ENCODE data around the gene CFL2. TPM values are rescaled to one million over a fixed set of nuclear protein-coding genes. Genes with fewer than 3 reads are reported as not detected.

CFL2 gene
- total RNA-seq, 4 donors from 2014 or later = 108 to 231 (median 139) TPM

- H3K27ac ChIP-seq = no peak overlapping the region
- no peaks in the 10 kb centered on the region for H3K36me3 ChIP-seq
- no peaks in the 10 kb centered on the region for H3K4me1 ChIP-seq
- intact Hi-C loops (cut with DNase I; ENCODE audit: low total_unique reads) = no loop called here
- TF ChIP-seq CTCF (IDR thresholded peaks at IDR 0.05) (no peak), POLR2A (IDR thresholded peaks at IDR 0.05) (no peak)
- no peak overlapping the region for H3K4me3 ChIP-seq
- no peaks in the 10 kb centered on the region for H3K27me3 ChIP-seq
- no peak for DNase-seq
- H3K9me3 ChIP-seq = no peaks in the 10 kb centered on the region
Observed at GRCh38 chr14:34676516-34677211, 37.7 kb downstream of the CFL2 start.

GRCh38 chr14:34673702-34674101 is 40.7 kb downstream of the CFL2 start:
- Histone ChIP-seq H3K36me3 (no peaks in the 10 kb centered on the region), H3K4me3 (no peak overlapping the region), H3K27me3 (no peaks in the 10 kb centered on the region), H3K4me1 (no peaks in the 10 kb centered on the region), H3K9me3 (no peaks in the 10 kb centered on the region), H3K27ac (no peak overlapping the region)
- no peak for TF ChIP-seq CTCF (IDR thresholded peaks at IDR 0.05)
- no peak for TF ChIP-seq POLR2A (IDR thresholded peaks at IDR 0.05)
- no peak for DNase-seq
- intact Hi-C loops (cut with DNase I; ENCODE audit: low total_unique reads) = loop anchor here (5.0 kb wide), 1 partner anchor 49 kb away; no protein-coding TSS in a partner anchor

- intact Hi-C loops (cut with DNase I; ENCODE audit: low total_unique reads) = loop anchor here (5.0 kb wide), 1 partner anchor 51 kb away; no protein-coding TSS in a partner anchor
- Histone ChIP-seq H3K4me3 (no peak overlapping the region), H3K4me1 (no peaks in the 10 kb centered on the region), H3K9me3 (no peaks in the 10 kb centered on the region), H3K27ac (no peak overlapping the region), H3K27me3 (no peaks in the 10 kb centered on the region), H3K36me3 (no peaks in the 10 kb centered on the region)
- no peak for TF ChIP-seq POLR2A (IDR thresholded peaks at IDR 0.05)
- no peak for TF ChIP-seq CTCF (IDR thresholded peaks at IDR 0.05)
- DNase-seq = no peak
Observed at GRCh38 chr14:34671716-34672115, 42.7 kb downstream of the CFL2 start.

GRCh38 chr14:34668111-34668510 is 46.3 kb downstream of the CFL2 start:
- Histone ChIP-seq H3K4me1 (no peaks in the 10 kb centered on the region), H3K4me3 (no peak overlapping the region), H3K36me3 (no peaks in the 10 kb centered on the region), H3K27ac (no peak overlapping the region), H3K27me3 (no peaks in the 10 kb centered on the region), H3K9me3 (no peaks in the 10 kb centered on the region)
- intact Hi-C loops (cut with DNase I; ENCODE audit: low total_unique reads) = no loop called here
- TF ChIP-seq CTCF (IDR thresholded peaks at IDR 0.05) = no peak
- TF ChIP-seq POLR2A (IDR thresholded peaks at IDR 0.05) = no peak
- no peak for DNase-seq

- Histone ChIP-seq H3K4me3 (no peak overlapping the region), H3K36me3 (no peaks in the 10 kb centered on the region), H3K9me3 (no peaks in the 10 kb centered on the region), H3K4me1 (no peaks in the 10 kb centered on the region), H3K27me3 (no peaks in the 10 kb centered on the region), H3K27ac (no peak overlapping the region)
- intact Hi-C loops (cut with DNase I; ENCODE audit: low total_unique reads) = no loop called here
- DNase-seq = no peak
- TF ChIP-seq CTCF (IDR thresholded peaks at IDR 0.05) (no peak), POLR2A (IDR thresholded peaks at IDR 0.05) (no peak)
Observed at GRCh38 chr14:34667007-34667406, 47.4 kb downstream of the CFL2 start.
